A673 (cell line): ENCODE results near the gene ETV6.

Experiments used
- EZH2 ChIP-seq: fragments of 200-600 bp; sonication (generic); IDR thresholded peaks from 2 replicates; pipeline ENCODE4 v1.6.1; 2017; ENCODE audit warnings: borderline replicate concordance, low read depth, mild to moderate bottlenecking, mixed read lengths, antibody characterized with exemption, low read length; ENCODE audit not compliant: poor library complexity, severe bottlenecking
- TF ChIP-seq, protein P1 (sequence below): fragments of 300-800, 200-600 bp; sonication (generic); conservative IDR thresholded peaks from 2 replicates; pipeline ENCODE4 v1.5.1; 2017; ENCODE audit warnings: low read depth, mild to moderate bottlenecking, antibody characterized with exemption, low read length, moderate library complexity, mixed read lengths

DNA sequence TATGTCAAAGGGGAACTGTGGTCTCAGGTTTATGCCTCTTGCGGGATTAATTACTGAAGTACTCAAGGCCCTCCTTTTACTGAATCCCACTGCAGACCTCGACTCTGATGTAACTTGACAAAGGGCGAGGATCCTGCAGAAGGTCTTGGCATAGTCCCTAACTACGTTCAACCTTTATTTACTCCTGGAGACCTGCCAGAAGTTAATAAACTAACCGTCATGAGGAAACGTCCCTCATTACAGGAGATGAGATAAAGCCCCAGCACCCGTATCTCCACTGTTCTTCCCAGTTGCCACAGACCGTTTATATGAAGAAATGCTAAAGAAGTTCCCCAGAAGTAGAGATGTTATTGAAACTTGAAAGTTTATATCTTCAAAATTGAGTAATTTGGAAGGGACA lies 190.9 kb downstream of the ETV6 start:
- TF ChIP-seq, protein P1, sequence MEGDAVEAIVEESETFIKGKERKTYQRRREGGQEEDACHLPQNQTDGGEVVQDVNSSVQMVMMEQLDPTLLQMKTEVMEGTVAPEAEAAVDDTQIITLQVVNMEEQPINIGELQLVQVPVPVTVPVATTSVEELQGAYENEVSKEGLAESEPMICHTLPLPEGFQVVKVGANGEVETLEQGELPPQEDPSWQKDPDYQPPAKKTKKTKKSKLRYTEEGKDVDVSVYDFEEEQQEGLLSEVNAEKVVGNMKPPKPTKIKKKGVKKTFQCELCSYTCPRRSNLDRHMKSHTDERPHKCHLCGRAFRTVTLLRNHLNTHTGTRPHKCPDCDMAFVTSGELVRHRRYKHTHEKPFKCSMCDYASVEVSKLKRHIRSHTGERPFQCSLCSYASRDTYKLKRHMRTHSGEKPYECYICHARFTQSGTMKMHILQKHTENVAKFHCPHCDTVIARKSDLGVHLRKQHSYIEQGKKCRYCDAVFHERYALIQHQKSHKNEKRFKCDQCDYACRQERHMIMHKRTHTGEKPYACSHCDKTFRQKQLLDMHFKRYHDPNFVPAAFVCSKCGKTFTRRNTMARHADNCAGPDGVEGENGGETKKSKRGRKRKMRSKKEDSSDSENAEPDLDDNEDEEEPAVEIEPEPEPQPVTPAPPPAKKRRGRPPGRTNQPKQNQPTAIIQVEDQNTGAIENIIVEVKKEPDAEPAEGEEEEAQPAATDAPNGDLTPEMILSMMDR = no peak
- TF ChIP-seq EZH2 = no peak
